NCI-H1436 (cell line): Measurements from ENCODE around the gene CEP72.
A peak's percentile ranks its signal among the peaks of the same experiment; 100 is the strongest.
"Not testable (repeated sequence)": the region's sequence is repeated elsewhere in the genome, so short reads cannot be mapped to it uniquely, and the experiment has no call there.

ENCODE experiments used
- DNase-seq: peaks from one replicate; lab custom pipeline; 2025; lab: John Stamatoyannopoulos, UW

CEP72 gene

GRCh38 chr5:611731-612486 is at the start of gene CEP72:
TSS of gene CEP72 (plus strand) at chr5:612340. CDS start at chr5:612362, 22 bp downstream.
- DNase-seq = peak; percentile 78

- DNase-seq = no peak
These were observed 46.2 kb upstream of the CEP72 start for GRCh38 chr5:565782-566440.

DNA sequence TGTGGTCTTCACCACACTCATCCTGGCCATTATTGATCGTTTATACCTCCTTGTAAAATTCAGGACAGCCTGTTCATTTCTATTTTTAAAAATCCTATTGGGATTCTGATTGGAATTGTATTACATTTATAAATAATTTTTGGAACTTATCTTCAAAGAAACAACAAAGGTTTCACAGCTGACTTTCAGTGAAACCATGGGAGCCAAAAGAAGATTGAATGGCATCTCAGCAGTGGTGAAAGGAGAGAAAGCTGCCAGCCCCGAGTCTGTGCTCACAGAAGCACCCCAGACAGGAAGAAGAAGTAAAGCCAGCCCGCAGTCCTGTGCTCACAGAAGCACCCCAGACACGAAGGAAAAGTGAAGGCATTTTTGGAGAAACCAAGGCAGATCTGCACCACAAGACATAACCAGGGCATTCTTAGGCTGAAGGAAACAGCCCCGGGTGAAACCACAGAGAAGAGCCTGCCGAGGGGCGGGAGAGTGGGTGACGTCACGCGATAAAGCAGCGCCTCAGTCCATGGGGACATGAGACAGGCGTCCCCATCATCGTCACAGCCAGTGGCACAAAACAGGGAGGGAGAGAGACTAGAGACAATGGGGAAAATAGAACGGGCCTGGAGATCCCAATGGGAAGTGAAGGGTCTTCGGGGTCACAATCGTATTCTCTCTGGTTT is 45.4 kb upstream of the CEP72 start:
- no peak for DNase-seq

- DNase-seq = no peak
These were observed 44.5 kb upstream of the CEP72 start for GRCh38 chr5:567664-568060.

DNA sequence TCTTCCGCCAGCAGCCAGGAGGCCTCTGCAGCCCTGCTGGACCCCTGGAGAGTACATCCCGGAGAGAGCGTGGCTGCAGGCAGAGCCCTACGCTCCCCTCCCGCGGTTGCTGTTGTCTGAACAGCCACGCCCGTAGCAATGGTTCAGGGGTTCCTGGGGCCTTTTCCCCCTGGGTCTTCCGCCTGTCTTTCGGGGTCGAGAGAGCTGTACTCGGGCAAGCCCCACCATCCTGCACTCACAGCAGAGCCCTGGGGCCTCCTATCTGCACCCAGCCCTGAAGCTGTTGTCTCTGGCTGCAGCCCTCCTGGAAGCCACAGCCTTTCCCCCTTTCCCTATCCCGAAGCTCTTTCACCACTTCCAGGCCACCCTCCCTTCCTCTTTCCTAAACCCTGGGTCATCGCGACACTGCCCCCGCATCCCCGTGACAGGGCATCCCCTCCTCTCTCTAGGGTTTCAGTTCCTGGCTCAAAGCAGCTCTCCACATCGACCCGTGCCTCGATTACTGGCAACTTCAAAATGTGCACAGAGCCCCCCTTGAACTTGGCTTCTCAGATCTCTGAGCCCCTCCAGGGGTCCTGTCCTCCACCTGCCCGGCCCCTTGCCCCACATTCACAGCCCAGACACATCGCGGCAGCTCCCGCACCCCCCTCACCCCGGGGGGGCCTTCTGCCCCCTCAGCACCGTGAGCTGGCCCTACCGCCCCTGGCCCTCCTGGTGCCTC is 43.9 kb upstream of the CEP72 start:
- DNase-seq = no peak

DNA sequence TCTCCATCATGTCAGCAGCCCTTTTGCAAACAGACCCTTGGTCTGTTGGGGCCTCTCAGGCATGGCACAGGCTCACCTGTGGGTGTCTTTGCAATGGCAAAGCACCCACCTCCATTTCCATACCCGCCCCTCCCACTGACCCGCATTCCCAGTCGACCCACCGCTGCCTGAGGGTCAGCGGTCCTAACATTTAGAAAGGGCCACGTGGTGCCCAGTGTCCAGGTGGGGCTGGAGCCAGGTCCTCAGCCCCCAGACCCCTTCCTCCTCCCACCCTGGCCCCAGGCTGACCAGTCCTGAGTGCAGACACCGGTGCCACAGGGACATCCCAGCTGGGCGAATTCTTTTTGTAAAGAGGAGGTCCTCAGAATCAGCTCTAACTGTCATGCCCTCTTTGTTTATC is 43.3 kb upstream of the CEP72 start:
- no peak for DNase-seq

DNA sequence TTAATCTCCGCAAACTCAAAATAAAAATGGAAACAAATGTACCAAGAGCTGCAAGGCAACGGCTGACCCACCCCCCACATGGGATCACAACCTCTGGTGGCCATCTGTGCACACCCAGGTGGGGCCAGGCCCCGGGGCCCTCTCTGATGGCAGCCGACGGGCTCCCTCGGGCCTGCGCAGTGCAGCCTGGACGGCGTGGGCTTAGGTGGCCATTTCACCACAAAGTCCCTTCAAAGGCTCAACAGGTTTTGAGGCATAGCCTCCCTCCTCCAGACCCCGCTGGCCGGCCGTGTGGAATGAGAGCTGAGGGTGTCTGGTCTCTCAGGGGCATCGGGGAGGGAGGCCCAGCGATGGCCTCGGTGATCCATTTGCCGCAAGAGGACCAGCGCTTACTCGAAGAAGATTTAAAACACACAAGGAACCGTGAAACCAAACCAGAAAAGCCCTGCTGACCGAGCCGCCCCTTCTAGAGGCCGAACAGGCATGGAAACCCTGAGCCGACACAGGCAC is 42.7 kb upstream of the CEP72 start:
- no peak for DNase-seq

- DNase-seq = no peak
These were observed 42.2 kb upstream of the CEP72 start for GRCh38 chr5:569868-570361.

- no peak for DNase-seq
These were observed 41.7 kb upstream of the CEP72 start for GRCh38 chr5:570446-570845.

GRCh38 chr5:570886-571285 is 41.3 kb upstream of the CEP72 start:
- no peak for DNase-seq

DNA sequence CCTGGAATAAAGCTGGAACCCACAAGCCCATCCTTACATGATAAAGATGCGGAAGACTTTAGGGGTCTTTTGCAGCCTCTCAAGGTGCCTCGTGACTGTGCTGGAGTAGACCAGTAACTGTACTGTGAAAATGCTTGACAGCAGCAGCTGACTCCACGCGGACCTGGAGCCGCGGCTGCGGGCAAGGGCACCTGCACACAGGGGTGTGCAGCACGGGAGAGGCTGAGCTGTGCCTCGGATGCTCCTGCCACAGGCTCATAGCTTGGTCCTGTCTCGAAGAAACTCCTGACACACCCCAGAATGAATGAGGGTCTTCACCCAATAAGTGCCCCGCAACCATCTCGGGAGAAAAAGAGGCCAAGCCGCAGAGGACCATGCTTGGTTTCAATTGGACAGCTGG is 40.3 kb upstream of the CEP72 start:
- no peak for DNase-seq

DNA sequence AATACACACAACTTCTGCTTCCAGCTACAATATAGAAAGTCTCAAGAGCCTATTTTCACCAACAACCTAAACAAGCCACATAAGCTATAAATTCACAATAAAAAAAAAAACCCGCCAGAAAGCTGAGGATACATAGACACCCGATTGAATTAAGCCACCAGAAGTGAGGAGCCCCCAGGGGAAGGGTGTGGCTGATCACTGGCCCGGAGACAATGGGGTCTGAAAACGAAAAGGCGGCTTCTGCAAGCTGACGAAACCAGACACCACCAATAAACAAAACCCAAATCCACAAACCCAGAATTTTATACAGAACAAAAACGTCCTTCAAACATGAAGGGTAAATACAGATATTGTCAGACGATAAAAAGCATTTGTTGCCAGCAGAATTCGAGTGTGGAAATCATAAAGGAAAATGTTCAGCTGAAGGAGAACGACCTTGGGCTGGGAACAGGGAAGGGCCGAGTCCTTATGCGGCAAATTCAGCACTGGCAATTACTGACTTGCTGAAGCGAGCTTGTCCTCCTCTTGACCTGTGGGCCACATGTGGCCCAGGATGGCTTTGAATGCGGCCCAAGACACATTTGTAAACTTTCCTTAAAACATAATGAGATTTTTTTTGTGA is 39.6 kb upstream of the CEP72 start:
- DNase-seq = peak; percentile 83

DNA sequence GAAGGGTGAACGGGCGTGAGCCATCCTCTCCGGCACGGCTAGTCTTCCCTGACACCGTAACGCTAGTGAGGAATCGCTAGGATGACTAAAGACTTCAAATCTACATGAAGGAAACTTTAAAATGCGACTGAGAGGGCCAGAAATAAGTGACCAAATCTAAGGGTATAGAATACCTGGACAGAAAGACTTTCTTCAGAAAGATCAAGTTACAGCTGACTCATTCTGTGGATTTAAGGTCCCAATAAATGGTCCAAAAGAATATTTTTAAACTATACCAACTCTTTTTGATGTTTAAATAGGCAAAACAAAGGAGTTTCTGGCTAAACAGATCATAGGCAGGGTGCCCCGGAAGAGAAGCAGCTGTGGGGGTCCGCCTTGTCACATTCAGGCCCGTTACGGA is 38.9 kb upstream of the CEP72 start:
- no peak for DNase-seq

DNA sequence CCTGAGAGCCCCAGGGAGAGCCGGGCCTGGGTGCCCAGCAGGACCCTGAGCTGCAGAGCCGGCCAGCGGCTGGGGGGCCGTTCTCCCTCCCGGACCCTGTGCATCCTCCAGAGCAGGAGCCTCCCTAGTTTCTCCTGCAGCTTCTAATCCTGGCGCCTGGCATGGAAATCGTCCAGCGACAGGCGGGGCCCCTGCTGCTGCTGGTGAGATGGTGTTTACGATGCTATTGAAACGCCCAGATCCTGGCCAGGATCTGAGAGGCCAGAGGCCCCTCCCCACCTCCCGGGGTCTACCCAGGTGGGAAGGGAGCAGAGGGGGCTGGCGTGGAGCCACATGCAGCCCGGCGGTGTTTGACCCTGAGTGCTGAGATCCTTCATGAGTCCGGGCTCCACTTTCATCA is 38.2 kb upstream of the CEP72 start:
- no peak for DNase-seq

DNA sequence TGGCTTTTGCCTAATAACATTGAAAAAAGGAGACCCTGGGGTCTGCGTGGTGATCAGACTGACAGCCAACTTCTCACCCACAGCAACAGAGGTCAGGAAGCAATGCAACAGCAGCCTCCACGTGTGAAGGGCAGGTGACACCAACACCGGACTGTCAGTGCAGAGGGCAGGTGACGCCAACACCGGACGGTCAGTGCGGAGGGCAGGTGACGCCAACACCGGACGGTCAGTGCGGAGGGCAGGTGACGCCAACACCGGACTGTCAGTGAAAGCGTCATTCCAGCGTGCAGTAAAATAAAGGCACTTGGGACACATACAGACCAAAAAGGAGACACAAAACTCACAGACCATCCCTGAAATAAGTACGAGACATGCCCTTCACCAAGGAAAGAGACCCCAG is 37.2 kb upstream of the CEP72 start:
- DNase-seq = no peak

DNA sequence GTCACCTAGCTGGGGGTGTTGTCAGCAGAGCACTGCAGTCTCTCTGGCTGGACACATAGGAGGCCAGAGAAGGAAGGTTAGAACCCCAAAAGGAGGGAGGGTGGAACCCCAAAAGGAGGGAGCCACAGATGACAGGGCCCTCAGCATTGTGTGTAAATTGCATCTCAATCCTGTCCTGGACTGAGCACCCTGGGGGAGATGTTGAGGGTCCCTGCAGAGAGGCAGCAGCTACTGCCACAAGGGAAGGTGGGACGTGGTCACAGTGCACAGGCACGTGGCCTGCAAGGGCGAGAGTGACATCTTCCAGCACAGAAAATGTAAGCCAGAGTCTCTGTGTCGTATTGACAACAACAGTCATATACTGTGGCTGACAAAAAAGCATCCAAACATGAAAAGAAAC is 36.5 kb upstream of the CEP72 start:
- no peak for DNase-seq

DNA sequence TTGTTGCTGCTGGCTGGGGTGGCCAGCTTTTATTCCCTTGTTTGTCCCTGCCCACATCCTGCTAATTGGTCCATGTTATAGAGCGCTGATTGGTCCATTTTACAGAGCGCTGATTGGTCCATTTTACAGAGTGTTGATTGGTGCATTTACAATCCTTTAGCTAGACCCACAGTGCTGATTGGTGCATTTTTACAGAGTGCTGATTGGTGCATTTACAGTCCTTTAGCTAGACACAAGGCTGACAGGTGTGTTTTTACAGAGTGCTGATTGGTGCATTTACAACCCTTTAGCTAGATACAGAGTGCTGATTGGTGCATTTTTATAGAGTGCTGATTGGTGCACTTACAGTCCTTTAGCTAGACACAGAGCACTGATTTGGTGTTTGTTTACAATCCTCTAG is 34.9 kb upstream of the CEP72 start:
- DNase-seq = not testable (repeated sequence)

- DNase-seq = no peak
These were observed 34.3 kb upstream of the CEP72 start for GRCh38 chr5:577800-578199.

GRCh38 chr5:579211-579610 is 32.9 kb upstream of the CEP72 start:
- DNase-seq = no peak

GRCh38 chr5:579746-580366 is 32.3 kb upstream of the CEP72 start:
- DNase-seq = no peak

GRCh38 chr5:580436-580835 is 31.7 kb upstream of the CEP72 start:
- DNase-seq = no peak
